22Rv1 (cell line): ENCODE measurements around the gene HECTD1.

Experiments
- CTCF ChIP-seq: fragments of 450-650 bp; IDR thresholded peaks from 2 replicates; pipeline ENCODE4 v1.5.1; 2017; ENCODE audit warnings: mild to moderate bottlenecking
- ZFX ChIP-seq: fragments of 450-650 bp; IDR thresholded peaks from 2 replicates; pipeline ENCODE4 v1.6.1; 2017; ENCODE audit warnings: antibody characterized with exemption, borderline replicate concordance

DNA sequence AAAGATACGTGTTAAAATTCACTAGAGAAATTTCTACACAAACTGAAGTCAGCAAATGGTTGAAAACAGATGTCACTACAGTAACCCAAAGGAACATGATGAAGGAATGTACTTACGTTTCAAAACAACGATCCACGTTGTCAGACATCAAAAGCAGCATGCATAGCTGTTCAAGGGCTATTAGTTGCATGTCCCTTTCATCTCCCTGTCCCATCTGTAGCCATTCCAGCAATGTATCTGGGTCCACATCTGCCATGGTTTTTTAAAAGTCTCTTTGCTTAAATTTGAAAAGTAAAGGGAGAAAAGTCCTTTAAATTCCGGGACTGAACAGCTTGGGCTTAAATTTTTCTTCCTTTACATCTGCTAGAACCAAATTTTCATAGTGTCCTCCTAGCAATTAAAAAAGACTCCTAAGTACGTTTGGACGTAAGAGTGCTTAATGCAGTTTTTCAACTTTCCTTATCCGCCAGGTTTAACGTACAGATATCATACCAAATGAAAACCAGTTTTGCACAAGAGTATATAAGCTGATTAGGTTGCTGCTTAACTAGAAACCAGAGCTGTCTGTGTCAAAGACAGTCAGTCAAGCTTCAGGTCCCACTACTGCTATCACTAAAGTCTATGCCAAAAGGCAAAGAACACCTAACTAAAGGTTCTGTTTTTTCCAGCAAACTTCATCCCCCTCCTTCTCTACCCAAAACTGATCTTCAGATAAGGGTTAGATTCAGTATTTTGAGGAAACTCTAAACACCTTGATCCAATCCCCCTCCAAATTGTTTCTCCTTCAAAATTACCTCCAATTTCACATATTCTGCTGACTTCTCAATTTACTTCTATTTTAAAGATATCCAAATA, 1.7 kb downstream of the HECTD1 start:
- TF ChIP-seq CTCF (no peak), ZFX (no peak)
